ENCODE results near the gene IL3. TPM values are rescaled to one million over a fixed set of nuclear protein-coding genes. Genes with fewer than 3 reads are reported as not detected.

IL3 gene
- total and polyA plus RNA-seq, 9 of the 15 experiments (the other 6 are each of a cell fraction or from before 2014, with no cell fraction given), result not detected

GRCh38 chr5:132103332-132103951 lies 43.0 kb downstream of the IL3 start (continued):
- TF ChIP-seq ARID4B (CRISPR knock-in tag; IDR thresholded peaks at IDR 0.05) (no peak), HDAC2 (IDR thresholded peaks at IDR 0.05) (peak; percentile 96), BRF2 (IDR thresholded peaks at IDR 0.05; ENCODE audit: borderline replicate concordance, insufficient read depth, insufficient read length) (no peak), MCM3 (IDR thresholded peaks at IDR 0.05) (no peak), CHD1 (IDR thresholded peaks at IDR 0.05; ENCODE audit: low read length) (no peak), CEBPG (CRISPR knock-in tag; IDR thresholded peaks at IDR 0.05) (no peak), CEBPG (tag; conservative IDR thresholded peaks at IDR 0.05 in 1 of 2, IDR thresholded peaks at IDR 0.05 in 1 of 2) (no peak), HMBOX1 (IDR thresholded peaks at IDR 0.05) (no peak), ATF3 (IDR thresholded peaks at IDR 0.05) (peak; percentile 87), ATF3 (CRISPR knock-in tag; conservative IDR thresholded peaks at IDR 0.05) (0 out of 2 replicates have a peak, but pooled peaks have one; percentile 30), ZFP1 (CRISPR knock-in tag; IDR thresholded peaks at IDR 0.05) (no peak), SMARCB1 (IDR thresholded peaks at IDR 0.05; ENCODE audit: insufficient read length, low read depth) (no peak), RBFOX2 (IDR thresholded peaks at IDR 0.05; ENCODE audit: low read depth, low read length) (no peak), CEBPZ (IDR thresholded peaks at IDR 0.05; ENCODE audit: borderline replicate concordance, low read depth, low read length) (no peak), KAT8 (IDR thresholded peaks at IDR 0.05; ENCODE audit: low read depth) (no peak), ZFP36 (IDR thresholded peaks at IDR 0.05; ENCODE audit: low read depth, low read length, partially characterized antibody) (no peak), NRF1 (conservative IDR thresholded peaks at IDR 0.05 in 1 of 2, IDR thresholded peaks at IDR 0.05 in 1 of 2) (0 out of 4 replicates have a peak, but pooled peaks of 1 of the 2 experiments have one; percentile 8), PHB2 (IDR thresholded peaks at IDR 0.05; ENCODE audit: low read depth) (no peak)

Data from K562 (cell line).